ENCODE data around the gene NFIX. TPM values are rescaled to one million over a fixed set of nuclear protein-coding genes. Genes with fewer than 3 reads are reported as not detected.

Gene NFIX
- total RNA-seq, 2 experiments from 2014 or later: 4.7 to 5.0 TPM

- ChIA-PET CTCF (interaction anchor here (0.8 to 3.0 kb wide), 11 partner anchors 8 to 91 kb away, joined by 3 to 24 read pairs (median 12); no protein-coding TSS in a partner anchor), POLR2A (interaction anchor here (1.3 to 1.7 kb wide), 3 partner anchors 8 to 14 kb away, joined by 3 to 8 read pairs (median 4); no protein-coding TSS in a partner anchor)
- peaks cover 1% of the 10 kb centered on the region for H3K36me3 Mint-ChIP-seq (ENCODE audit: low read depth)
- H3K27me3 Mint-ChIP-seq: peaks cover 55% of the 10 kb centered on the region
- no peaks in the 10 kb centered on the region for H3K9me3 Mint-ChIP-seq
- no peak overlapping the region for H3K27ac Mint-ChIP-seq
- TF ChIP-seq CTCF (IDR thresholded peaks at IDR 0.05): no peak
- DNase-seq (no peak), ATAC-seq (no peak)
- intact Hi-C loops (cut with micrococcal nuclease): no loop called here
- H3K4me1 Mint-ChIP-seq (ENCODE audit: low read depth): peaks cover 19% of the 10 kb centered on the region
- peak overlapping the region; percentile 77 for H3K4me3 Mint-ChIP-seq
These were observed 19.0 kb downstream of the NFIX start for GRCh38 chr19:13014101-13014920.

GRCh38 chr19:13014921-13015280 is 19.6 kb downstream of the NFIX start:
- peaks cover 19% of the 10 kb centered on the region for H3K4me1 Mint-ChIP-seq (ENCODE audit: low read depth)
- CTCF ChIA-PET: interaction anchor here (1.5 to 3.0 kb wide), 4 partner anchors 14 to 79 kb away, joined by 4 to 24 read pairs (median 16); no protein-coding TSS in a partner anchor
- ATAC-seq (no peak), DNase-seq (no peak)
- no peak overlapping the region for H3K4me3 Mint-ChIP-seq
- H3K36me3 Mint-ChIP-seq (ENCODE audit: low read depth): peaks cover 1% of the 10 kb centered on the region
- H3K27ac Mint-ChIP-seq: no peak overlapping the region
- peaks cover 52% of the 10 kb centered on the region for H3K27me3 Mint-ChIP-seq
- no peak for TF ChIP-seq CTCF (IDR thresholded peaks at IDR 0.05)
- no peaks in the 10 kb centered on the region for H3K9me3 Mint-ChIP-seq
- POLR2A ChIA-PET: interaction anchor here (0.6 kb wide), 1 partner anchor 32 kb away, joined by 3 read pairs; no protein-coding TSS in a partner anchor
- intact Hi-C loops (cut with micrococcal nuclease): no loop called here

- peaks cover 19% of the 10 kb centered on the region for H3K4me1 Mint-ChIP-seq (ENCODE audit: low read depth)
- DNase-seq (no peak), ATAC-seq (no peak)
- CTCF ChIA-PET: interaction anchor here (1.5 to 3.0 kb wide), 2 partner anchors 14 to 18 kb away, joined by 4 to 19 read pairs; no protein-coding TSS in a partner anchor
- H3K4me3 Mint-ChIP-seq: no peak overlapping the region
- H3K27me3 Mint-ChIP-seq: peaks cover 48% of the 10 kb centered on the region
- H3K9me3 Mint-ChIP-seq: no peaks in the 10 kb centered on the region
- POLR2A ChIA-PET: interaction anchor here (0.6 kb wide), 1 partner anchor 33 kb away, joined by 3 read pairs; no protein-coding TSS in a partner anchor
- H3K27ac Mint-ChIP-seq: no peak overlapping the region
- TF ChIP-seq CTCF (IDR thresholded peaks at IDR 0.05): no peak
- intact Hi-C loops (cut with micrococcal nuclease): no loop called here
- peaks cover 1% of the 10 kb centered on the region for H3K36me3 Mint-ChIP-seq (ENCODE audit: low read depth)
These were observed 20.3 kb downstream of the NFIX start for GRCh38 chr19:13015361-13016223.

DNA sequence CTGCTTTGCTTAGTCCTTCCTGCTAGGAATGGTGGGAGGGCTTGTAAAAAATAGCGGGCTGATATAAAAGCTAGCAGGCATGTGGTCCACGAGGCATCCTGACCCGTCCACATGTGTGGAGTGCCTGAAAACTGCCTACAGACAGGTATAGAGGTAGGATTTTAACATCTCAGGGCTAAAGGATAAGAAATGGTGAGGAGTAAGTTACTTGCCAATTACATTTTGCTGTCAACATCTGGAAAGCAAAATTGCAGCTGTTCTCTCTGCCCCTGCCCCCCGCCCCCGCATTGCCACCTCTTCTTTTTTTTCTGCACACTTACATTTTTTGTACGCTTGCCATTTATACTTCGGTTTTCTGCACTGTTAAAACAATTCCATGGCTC is 21.0 kb downstream of the NFIX start:
- Mint-ChIP-seq H3K9me3 (no peaks in the 10 kb centered on the region), H3K36me3 (ENCODE audit: low read depth) (peaks cover 1% of the 10 kb centered on the region), H3K27me3 (peaks cover 42% of the 10 kb centered on the region), H3K27ac (no peak overlapping the region), H3K4me3 (no peak overlapping the region), H3K4me1 (ENCODE audit: low read depth) (peaks cover 19% of the 10 kb centered on the region)
- DNase-seq (no peak), ATAC-seq (no peak)
- intact Hi-C loops (cut with micrococcal nuclease): no loop called here
- POLR2A ChIA-PET: no interaction called here
- CTCF ChIA-PET: interaction anchor here (1.1 kb wide), 1 partner anchor 18 kb away, joined by 4 read pairs; no protein-coding TSS in a partner anchor
- TF ChIP-seq CTCF (IDR thresholded peaks at IDR 0.05): no peak
